ENCODE measurements around the gene STK24.

DNA sequence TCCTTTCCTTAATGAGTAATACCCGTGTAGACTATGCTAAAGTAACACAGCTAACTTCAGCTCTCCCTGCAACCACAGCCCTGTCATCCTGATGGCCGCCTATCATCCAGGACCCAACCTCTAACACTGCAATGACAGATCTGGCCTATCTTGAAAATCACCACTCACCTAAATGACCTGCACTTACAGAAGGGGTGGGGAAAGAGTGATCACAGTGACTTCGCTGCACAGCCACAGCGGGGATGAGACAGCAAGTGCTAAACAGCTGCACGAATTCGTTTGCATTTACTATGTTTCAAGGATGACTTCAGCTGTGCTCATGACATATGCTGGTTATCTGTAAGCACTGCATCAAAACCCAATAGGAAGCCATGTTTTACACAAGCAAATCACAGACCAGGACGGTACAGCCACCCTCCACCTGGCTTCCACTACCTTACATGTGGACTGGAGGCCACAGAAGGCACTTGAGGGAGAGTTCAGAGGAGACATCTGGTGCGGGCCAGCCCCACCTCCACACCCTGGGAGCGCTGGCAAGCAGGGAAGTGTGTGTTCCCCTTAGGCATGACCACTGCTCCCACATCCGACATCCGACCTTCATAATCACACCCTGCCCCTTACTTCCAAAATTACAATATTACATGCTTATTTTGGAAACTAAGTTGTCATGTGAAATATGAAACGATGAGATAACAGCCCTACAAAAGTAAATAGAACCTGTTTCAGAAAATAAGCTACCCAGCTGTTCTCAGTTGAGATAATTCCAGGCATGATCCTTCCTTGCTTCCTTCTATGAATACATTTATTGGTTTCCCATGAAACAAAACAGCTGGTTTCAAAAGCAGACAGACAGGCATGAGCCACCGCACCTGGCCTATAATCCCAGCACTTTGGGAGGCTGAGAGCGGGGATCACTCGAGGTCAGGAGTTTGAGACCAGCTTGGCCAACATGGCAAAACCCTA, 95.7 kb downstream of the STK24 start:
- TF ChIP-seq POLR2A (IDR thresholded peaks at IDR 0.05; ENCODE audit: low read depth, low read length) (no peak), POLR2AphosphoS5 (IDR thresholded peaks at IDR 0.05; ENCODE audit: low read depth, low read length) (no peak)

Measured in GM12892 (cell line).